Left ventricle myocardium inferior (tissue), 1 donor: Measurements from ENCODE around the gene CDC25C. TPM values are rescaled to one million over a fixed set of nuclear protein-coding genes. Genes with fewer than 3 reads are reported as not detected.

Source experiments
- DNase-seq: peaks from one replicate; pipeline ENCODE4 v3.0.0-alpha.2; 2020
- H3K27ac ChIP-seq: fragments of 200-600 bp; replicated peaks from 2 replicates; pipeline ENCODE4 v1.8.0; 2021
- H3K27me3 ChIP-seq: fragments of 200-600 bp; 2 replicates; pipeline ENCODE4 v1.8.0; 2021; ENCODE audit warnings: low read depth
- H3K36me3 ChIP-seq: fragments of 200-600 bp; 2 replicates; pipeline ENCODE4 v1.8.0; 2021
- H3K4me1 ChIP-seq: fragments of 200-600 bp; 2 replicates; pipeline ENCODE4 v1.8.0; 2021
- H3K4me3 ChIP-seq: fragments of 200-600 bp; 2 replicates; pipeline ENCODE4 v1.8.0; 2021; ENCODE audit warnings: mild to moderate bottlenecking, moderate library complexity
- H3K9me3 ChIP-seq: fragments of 200-600 bp; replicated peaks from 2 replicates; pipeline ENCODE4 v1.8.0; 2021
- CTCF ChIP-seq: fragments of 200-600 bp; IDR thresholded peaks from 2 replicates; pipeline ENCODE4 v1.8.0; 2021; ENCODE audit warnings: antibody characterized with exemption, mild to moderate bottlenecking, borderline replicate concordance
- intact Hi-C: fragments of 100-400 bp; cut with micrococcal nuclease; formaldehyde crosslinking; loops from one replicate; pipeline ENCODE4 v1.11.0; 2022
- total RNA-seq: library from RNA; stranded (reverse); fragmentation: NEBNext Ultra II Directional; extraction: Animal tissue kit (Norgen Biotek cat#: 25700); gene quantifications from one replicate; pipeline ENCODE4 v1.2.1, GENCODE V29; 2021
- donor health status: DM: no; HTN: yes; CAD: no; lungs with severe emphysema.

The CDC25C gene
- total RNA-seq, 1 donor from 2014 or later, result not detected

GRCh38 chr5:138369706-138370105 lies 38.1 kb upstream of the CDC25C start:
- H3K4me3 ChIP-seq, result no peak overlapping the region
- H3K9me3 ChIP-seq, result no peaks in the 10 kb centered on the region
- no peak for TF ChIP-seq CTCF
- no peaks in the 10 kb centered on the region for H3K27me3 ChIP-seq
- intact Hi-C loops, result no loop called here
- H3K4me1 ChIP-seq, result peaks cover 84% of the 10 kb centered on the region
- H3K27ac ChIP-seq, result peak overlapping the region; percentile 66
- peaks cover 19% of the 10 kb centered on the region for H3K36me3 ChIP-seq
- no peak for DNase-seq

GRCh38 chr5:138369261-138369660 lies 37.7 kb upstream of the CDC25C start:
- no peak for DNase-seq
- Histone ChIP-seq H3K36me3 (peaks cover 15% of the 10 kb centered on the region), H3K27ac (peak overlapping the region; percentile 66), H3K9me3 (no peaks in the 10 kb centered on the region), H3K27me3 (no peaks in the 10 kb centered on the region), H3K4me1 (peaks cover 89% of the 10 kb centered on the region), H3K4me3 (no peak overlapping the region)
- no peak for TF ChIP-seq CTCF
- intact Hi-C loops, result no loop called here

GRCh38 chr5:138366632-138367382 lies 35.2 kb upstream of the CDC25C start:
- H3K9me3 ChIP-seq, result no peaks in the 10 kb centered on the region
- TF ChIP-seq CTCF, result no peak
- H3K27ac ChIP-seq, result peak overlapping the region; percentile 66
- DNase-seq, result no peak
- peak overlapping the region; percentile 5 for H3K4me3 ChIP-seq
- no peaks in the 10 kb centered on the region for H3K36me3 ChIP-seq
- H3K4me1 ChIP-seq, result peaks cover 83% of the 10 kb centered on the region
- intact Hi-C loops, result no loop called here
- no peaks in the 10 kb centered on the region for H3K27me3 ChIP-seq

- H3K27me3 ChIP-seq, result no peaks in the 10 kb centered on the region
- intact Hi-C loops, result no loop called here
- peaks cover 77% of the 10 kb centered on the region for H3K4me1 ChIP-seq
- no peaks in the 10 kb centered on the region for H3K9me3 ChIP-seq
- H3K4me3 ChIP-seq, result no peak overlapping the region
- H3K27ac ChIP-seq, result no peak overlapping the region
- no peak for DNase-seq
- no peaks in the 10 kb centered on the region for H3K36me3 ChIP-seq
- TF ChIP-seq CTCF, result no peak
Measured at GRCh38 chr5:138364576-138364975, 33.0 kb upstream of the CDC25C start.

- DNase-seq, result no peak
- Histone ChIP-seq H3K4me1 (peaks cover 70% of the 10 kb centered on the region), H3K9me3 (no peaks in the 10 kb centered on the region), H3K4me3 (no peak overlapping the region), H3K27me3 (no peaks in the 10 kb centered on the region), H3K27ac (peak overlapping the region; percentile 11), H3K36me3 (no peaks in the 10 kb centered on the region)
- no peak for TF ChIP-seq CTCF
- intact Hi-C loops, result no loop called here
Measured at GRCh38 chr5:138360941-138361452, 29.4 kb upstream of the CDC25C start.
